GDM1 (cell line): ENCODE data around the gene COMMD2.

ENCODE experiments used
- DNase-seq: peaks from one replicate; lab custom pipeline; 2025; lab: John Stamatoyannopoulos, UW

The COMMD2 gene

DNA sequence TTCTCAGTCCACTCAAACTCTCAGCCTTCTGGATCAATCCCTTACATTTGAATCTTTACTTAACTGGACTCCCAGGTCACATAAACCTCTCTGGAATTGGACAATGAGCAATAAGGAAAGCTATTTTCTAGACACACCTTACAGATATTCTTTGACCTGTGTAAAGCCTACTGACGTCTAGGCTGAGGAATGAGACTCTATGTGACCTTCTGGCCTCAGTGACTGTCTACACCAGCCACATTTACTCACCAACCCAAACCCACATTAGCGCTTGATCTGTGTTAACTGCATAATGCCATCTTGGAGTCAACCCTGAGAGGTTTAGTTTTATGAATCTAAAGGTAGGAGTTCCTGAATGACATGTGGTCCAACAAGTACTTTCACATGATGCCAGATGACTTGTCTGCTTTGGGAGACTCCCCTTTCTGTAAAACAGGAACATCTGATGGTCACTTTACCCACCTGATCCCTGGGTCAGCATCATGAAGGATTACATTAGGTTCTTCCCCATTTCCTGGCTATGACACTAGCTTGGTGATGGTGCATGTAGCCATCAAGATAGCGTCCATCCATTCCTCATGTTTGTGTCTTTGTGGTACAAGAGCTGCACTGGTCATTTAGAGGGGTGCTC lies 11.4 kb upstream of the COMMD2 start:
- no peak for DNase-seq

DNA sequence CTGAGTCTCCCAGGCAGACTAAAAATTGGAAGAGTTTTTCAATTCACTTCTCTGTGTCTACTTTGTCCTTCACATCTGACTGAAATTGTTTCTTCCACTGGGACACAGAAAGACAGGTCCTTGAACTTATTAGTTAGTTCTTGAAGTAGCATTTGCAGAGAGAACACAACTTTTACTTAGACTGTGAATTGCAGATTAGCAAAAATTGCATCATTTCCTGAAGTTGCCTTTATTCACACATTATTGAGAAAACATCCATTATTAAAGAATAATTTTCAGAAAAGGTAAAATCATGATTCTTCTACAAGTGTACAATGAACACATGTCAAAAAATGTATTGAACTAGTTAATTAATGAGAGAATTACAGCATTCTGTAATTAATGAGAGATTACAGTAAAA lies 1.4 kb upstream of the COMMD2 start:
- no peak for DNase-seq

DNA sequence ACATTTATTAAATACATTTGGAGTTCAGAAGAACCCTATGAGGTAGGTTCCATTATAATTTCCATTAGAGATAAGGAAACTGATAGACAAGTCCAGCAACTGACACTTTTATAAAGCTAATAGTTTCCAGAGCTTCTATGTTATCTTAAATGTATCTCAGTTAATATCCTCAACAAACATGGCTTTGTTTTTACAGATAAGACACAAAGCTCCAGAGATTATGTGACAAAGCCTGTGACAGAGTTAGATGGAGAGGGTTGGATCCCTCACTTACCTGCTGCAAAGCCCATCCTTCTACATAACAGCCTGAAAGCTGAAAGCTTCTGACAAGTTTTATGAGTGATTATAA lies 473 bp upstream of the COMMD2 start:
- no peak for DNase-seq

DNA sequence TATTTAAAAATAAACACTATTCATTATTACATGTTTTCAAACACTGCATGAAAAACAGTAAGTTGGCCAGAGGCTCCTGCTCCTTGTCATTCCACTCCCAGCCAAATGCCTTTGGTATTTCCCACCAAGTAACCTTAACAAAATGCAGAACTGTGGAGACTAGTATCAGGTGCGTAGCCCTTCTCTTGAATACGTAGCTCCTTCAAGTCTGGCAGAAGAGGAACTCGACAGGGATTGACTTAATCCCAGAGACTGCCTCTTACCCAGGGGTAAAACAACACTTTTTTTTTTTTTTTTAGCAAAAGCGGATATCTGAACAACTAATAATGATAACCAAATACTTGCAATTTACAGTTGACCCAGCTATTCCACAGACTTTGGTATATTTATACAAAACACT lies 738 bp downstream of the COMMD2 start:
- DNase-seq, result no peak

DNA sequence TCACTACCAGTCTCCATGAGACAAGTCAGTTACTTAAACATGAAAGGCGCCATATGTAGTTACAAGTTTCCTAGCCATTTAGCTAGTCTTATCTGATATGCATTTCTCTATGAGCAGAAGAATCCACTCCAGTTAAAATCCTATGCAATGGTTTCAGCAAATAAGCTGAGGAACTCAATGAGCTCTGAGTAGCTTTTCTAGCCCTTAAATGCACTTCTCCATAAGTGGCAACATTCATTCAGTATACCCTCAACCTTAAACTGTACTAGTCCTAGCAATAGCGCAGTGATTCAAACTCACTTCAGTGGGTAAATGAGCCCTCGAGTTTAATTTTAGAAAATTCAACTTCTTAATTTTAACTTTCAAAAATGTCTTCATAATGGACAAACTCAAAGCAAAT lies 7.7 kb downstream of the COMMD2 start:
- no peak for DNase-seq

DNA sequence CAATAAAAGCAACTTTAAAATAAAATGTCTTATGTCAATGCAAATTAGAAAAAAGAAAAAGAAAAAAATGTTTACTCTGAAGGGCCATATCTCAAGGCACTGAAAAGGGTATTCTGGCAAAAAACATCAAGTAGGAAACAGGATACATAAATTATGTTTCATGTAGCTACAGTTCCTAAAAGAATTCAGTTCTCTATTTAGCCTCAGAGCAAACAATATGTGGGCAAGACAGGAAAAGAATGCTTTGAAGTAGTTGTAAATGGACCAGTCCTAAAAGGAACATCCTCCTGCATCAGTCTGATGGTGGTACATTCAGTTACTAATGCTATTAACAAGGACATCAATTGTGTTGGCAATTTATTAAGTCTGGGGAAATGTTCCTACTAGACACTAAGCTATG lies 8.1 kb downstream of the COMMD2 start:
- DNase-seq, result peak; percentile 59

DNA sequence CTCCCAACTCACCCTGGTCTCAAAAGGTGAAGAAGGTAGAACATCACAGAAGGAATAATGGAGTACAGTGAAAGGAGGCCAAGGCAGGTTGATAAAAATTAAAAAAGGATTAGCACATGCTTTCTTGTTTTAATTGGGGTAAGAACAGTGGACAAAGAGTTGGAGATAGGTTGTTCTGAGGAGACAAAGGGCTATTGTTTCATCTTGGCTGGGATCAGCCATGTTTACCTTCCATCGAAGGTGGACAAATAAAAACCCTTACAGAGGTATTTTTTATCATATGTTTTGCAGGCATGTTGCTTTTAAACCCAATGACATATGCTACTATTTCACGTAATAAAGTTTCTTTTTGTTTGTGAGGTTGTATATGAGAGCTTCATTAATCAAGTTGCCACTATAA lies 12.9 kb downstream of the COMMD2 start:
- no peak for DNase-seq

DNA sequence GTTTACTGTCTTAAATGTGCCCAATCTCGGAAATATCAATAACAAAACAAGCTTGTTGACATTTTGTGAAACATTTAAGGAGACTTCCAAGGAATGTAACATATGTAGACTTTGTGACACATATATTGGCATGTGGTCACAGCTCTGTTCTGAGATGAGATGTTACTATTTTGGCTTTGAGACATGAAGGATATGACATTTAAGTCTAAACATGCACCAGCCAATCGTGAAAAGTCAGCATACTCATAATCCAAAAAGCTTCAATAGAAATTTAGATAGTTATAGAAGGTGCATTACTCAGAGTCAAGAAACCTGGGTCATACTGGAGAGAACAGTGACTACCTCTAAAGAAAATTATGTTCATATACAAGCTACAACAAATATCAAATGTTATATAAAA lies 13.4 kb downstream of the COMMD2 start:
- DNase-seq, result no peak

DNA sequence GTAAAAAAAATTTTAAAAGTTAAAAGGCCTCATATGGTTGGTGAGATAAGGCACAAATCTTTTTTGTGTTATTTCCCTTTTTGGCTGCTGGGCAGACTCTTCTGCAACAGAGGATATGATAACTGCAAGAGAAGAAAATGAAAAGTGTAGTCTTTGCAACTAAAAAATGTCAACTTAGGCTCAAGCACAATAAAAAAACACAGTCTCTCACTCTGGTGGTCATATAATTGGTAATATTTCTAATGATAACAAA lies 15.4 kb downstream of the COMMD2 start:
- peak; percentile 7 for DNase-seq

DNA sequence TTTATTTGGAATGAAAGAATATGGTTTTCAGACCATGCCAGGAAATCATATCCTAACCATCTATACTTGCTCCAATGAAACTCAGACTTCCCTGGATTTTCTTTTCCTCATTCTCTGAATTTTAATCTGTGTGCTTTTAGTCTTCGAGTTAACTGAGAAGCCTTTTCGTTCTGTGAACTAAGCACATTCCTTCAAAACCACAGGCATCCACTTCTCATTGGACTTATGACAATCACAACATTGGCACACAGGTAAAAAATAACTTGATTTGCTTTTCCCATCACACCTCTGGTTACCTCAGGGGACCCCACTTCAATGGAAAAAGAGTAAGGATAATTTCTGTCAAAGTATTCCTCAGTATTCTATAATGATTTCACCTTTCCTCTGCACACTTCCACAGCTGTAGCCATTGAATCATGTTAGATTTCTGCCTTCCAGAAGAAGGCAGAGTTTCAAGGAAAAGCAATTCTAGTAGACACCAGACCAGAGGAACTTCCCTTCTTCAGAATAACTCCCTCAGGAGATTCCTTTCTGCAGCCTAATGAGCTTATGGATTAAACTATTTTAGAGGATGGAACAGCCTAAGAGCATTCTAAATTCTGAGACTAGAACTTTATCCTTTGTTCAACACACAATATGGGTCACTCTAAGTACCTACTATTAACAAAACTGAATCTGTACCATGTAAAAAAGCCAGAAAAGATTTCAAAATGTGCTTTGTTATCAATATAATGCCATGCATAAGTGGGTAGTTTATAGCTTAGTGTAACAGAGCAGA lies 15.9 kb downstream of the COMMD2 start:
- no peak for DNase-seq

DNA sequence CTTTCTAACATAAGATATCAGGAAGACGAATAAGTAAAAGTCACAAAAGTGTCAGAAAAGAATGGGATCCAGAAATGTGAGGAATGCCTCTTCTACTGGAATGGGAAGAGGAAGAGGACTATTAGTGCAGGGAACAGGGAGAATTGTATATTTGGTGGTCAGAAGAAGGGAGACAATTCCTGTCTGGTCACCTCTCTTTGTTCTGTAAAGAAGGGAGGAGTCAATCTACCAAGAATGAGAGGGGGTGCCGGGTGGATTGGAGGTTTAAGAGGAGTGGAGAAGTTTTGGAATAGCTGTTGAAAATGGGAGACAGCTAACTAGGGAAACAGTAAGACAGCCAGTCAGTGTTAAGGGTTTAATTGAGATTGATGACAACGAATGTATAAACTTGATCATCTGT lies 20.1 kb downstream of the COMMD2 start:
- no peak for DNase-seq

DNA sequence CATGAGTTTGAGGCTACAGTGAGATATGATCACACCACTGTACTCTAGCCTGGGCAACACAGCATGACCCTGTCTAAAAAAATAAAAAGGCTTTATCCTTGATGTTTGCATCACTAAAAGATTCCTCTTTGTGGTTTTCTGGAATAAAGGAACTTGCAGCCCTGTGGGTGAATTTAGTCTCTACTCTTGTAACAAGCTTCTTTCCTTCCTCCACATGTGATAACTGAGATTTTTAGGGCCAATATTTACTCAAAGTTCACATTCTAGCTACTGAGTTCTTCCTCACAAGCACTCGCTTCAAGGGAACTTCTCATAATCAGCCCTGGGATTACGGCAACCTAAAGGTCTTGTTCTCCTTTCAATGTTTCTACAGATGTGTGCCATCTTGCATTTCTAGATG lies 24.6 kb downstream of the COMMD2 start:
- DNase-seq, result no peak

DNA sequence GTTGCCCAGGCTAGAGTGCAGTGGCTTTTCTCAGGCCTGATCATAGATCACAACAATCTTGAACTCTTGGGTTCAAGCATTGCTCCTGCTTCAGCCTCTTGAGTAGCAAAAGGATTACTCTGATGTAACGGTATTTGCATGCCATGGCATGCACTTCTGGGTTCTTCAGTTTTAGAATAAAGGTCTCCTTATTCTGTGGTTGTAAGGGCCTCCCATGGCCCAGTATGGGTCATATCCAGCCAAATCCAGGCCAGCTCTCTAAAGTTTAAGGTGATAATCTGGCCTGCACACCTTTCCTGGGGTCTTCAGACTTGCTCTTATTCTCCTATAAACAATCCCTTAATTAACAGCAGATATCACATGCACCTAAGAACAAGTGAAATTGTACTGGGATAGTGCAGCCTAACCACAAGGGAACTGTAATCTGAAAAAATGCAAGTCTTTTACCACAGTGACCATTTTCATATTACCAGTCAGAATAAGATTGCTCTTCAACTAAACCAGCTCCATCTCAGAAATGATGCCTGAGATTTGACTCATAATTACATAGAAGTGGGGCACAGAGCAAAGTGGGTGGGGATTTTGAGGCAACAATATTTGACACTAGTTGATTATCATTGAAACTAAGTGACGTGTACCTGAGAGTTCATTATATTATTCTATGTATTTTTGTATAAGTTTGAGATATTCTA lies 25.4 kb downstream of the COMMD2 start:
- no peak for DNase-seq

DNA sequence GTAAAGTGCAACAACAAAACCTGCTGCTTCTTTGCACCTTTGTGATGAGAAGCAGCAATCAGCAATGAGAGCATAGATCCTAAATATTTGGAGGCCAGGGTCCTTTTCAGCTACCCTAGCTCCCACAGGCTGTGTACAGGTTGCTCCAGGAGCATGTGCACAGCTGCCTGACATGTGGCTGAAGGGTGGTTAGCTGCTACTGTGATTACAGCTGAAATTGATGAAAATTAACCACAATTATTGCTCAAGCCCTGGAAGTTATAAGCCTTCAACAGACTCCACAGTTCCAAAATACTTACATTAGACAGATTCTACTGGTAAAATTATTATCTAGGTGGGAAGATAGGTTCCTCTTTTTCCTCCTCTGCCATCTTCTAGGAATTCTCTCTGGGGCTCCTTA lies 28.5 kb downstream of the COMMD2 start:
- DNase-seq, result no peak

DNA sequence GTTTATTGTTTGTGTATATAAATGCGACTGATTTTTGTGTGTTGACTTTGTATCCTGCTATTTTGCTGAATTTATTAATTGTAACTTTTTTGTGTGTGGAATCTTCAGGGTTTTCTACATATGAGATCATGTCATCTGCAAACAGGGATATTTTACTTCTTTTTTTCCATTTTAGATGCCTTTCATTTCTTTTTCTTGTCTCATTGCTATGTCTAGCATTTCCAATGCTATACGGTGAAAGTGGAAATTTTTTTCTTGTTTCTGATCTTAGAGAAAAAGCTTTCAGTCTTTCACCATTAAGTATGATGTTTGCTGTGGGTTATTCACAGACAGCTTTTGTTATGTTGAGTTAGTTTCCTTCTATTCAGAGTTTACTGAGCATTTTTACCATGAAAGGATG lies 31.4 kb downstream of the COMMD2 start:
- DNase-seq, result no peak

DNA sequence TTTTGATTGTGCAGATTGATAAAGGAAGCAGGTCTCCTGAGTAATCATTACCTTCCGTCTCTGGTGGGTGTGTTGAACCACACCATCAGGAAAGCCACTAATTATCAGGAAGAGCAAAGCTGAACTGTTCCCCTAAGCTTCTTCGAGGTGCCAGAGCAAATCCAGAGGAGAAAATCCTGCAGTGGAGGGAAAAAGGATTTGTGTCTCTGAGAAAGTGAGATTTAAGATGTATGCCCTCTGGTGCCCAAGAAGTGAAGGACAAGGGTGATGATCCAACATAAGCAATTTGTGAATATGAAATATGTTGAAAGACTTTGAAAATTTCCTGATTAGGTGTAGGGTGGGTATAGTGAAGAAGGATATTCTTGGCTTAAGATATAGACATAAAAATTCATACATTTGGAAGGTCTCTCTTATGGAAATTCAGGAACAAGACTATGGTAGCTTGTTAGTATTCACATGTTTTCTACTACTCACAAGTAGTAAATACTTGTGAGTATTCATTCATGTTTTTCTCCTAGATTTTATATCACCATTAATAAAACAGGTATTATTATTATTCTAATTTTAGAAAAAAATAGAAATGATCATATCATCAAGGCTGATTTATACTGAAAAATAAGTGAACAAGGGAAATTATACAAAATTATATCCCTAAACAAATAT lies 34.8 kb downstream of the COMMD2 start:
- DNase-seq, result peak; percentile 26

DNA sequence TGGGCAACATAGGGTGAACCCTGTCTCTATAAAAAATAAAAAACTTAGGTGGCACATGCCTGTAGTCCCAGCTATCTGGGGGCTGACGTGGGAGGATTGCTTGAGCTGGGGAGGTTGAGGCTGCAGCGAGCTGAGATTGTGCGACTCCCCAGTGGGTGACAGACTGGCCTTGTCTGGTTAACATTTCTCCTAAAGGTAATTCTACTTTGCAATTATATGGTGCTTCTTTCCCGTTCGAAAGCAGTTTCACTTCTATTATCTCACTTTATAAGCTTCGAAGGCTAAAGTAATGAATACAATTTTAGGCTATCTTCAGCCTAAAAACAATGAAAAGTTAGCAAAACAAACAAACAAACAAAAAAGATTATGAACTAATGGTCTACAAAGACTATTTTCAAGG lies 35.3 kb downstream of the COMMD2 start:
- DNase-seq, result no peak

DNA sequence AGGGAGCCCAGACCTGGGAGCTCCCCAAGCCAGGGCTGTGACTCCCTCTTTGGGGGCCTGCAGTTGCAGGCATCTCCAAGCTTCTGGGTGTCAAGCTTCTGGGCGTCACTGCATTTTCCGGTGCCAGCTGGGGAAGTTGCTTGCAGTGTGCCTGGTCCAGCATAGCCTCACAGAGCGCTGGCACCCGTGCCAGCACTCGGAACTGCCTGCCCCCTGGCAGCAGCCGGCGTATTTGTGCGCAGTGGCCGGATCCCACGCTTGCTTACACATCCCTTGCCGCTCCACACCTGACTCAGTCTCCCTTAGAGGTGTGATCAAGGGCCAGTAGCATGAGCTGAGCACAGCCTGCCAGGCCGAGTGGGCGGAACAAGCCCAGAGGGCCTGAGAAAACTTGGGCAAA lies 37.0 kb downstream of the COMMD2 start:
- DNase-seq, result no peak

DNA sequence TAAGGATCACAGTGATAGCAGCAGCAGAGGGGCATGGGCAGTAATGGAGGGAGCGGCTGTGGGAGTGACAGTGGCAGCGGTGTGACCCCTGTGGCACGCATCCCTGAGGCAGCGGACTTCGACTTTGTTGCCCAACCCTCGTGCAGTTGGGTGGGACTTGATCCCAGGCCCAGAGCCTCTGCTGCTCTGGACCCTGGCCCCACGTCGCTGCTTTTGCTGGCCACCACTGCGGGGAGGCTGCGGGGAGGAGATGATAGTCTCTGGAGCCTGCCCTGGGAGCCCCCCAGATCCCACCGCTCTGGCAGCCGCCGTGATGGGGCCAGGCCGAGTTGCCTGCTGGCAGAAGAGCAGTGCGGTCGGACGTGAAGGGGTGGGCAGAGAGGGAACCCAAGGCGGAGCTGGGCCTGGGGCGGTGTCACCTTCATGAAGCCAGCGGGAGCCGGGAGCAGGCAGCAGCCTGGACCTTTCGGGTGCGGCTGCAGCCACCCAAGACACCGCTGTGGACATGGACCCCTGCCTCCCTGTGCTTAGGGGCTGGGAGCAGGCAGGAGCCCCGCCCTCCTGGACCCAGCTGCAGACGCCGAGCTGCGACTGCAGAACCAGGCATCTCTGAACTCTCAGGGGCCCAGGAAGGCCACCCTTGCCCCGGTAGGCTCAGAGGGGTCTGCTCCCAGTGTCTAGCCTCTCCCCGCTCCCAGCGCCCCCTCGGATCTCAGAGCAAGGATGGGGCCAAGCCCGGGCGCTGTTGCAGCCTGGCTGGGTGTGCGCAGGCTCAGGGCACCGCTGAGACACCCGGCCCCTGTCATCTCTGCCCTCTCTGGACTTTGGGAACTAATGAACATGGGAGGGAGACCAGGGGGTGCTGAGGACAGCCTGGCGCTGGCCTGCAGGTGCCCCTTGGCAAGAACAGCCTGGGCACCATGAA lies 38.3 kb downstream of the COMMD2 start:
- no peak for DNase-seq

DNA sequence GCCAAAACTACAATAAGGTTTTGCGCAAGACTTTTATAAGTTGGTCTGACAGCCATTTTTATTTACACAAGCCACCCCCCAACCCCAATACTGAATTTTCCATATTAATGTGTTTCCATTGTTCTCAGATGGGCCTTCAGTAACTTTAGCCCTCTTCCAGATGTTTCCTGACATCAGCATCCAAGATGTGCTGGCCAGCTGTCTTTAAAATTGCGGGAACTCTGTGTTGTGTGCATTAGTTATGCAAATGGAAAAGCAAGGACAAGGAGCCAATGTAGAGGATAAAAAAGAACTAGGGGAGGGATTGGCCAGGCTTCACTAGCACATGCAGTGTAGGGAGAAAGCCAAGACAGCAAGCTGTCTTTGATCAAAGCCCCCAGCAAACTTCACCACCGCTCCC lies 45.4 kb downstream of the COMMD2 start:
- DNase-seq, result no peak

DNA sequence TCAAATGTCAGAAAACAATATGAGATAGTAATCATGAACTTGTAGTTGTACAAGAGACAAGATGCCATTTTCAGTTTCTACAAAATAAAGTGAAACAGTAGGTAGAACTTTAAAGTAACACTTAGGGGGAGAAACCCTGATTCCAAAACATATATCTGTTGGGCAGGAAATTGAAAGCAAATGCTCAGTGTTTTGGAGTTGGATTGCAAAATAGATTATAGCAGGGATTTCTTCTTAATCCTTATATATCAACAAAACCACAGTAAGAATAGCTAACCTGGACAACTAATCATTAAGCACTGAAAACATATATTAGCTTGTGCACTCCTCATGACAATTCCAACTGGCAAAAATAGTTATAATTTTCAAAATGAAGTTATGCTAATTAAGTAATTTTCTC lies 46.9 kb downstream of the COMMD2 start:
- DNase-seq, result no peak

DNA sequence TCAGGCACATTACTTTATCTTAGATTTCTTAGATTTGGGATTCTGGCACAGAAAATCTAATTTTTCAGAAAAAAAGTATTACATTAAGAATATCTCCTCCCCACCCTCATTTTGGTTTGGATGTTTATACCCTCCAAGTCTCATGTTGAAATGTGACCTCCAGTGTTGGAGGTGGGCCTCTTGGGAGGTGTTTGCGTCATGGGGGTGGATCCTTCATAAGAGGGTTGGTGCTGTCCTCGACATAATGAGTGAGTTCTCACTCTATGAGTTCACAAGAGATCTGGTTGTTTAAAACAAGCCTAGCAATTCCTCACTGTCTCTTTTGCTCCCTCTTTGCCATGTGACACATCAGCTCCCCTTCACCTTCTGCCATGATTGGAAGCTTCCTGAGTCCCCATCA lies 48.8 kb downstream of the COMMD2 start:
- DNase-seq, result no peak
